Activated T-cell treated with anti-CD3 and anti-CD28 coated beads for 24 hours (primary cell): ENCODE results near the gene PTPN12.
"Not testable (repeated sequence)": the region's sequence is repeated elsewhere in the genome, so short reads cannot be mapped to it uniquely, and the experiment has no call there.

Source experiments
- DNase-seq: peaks from one replicate; pipeline ENCODE4 v3.0.0-alpha.2; 2020; ENCODE audit warnings: low read depth

PTPN12 gene

DNA sequence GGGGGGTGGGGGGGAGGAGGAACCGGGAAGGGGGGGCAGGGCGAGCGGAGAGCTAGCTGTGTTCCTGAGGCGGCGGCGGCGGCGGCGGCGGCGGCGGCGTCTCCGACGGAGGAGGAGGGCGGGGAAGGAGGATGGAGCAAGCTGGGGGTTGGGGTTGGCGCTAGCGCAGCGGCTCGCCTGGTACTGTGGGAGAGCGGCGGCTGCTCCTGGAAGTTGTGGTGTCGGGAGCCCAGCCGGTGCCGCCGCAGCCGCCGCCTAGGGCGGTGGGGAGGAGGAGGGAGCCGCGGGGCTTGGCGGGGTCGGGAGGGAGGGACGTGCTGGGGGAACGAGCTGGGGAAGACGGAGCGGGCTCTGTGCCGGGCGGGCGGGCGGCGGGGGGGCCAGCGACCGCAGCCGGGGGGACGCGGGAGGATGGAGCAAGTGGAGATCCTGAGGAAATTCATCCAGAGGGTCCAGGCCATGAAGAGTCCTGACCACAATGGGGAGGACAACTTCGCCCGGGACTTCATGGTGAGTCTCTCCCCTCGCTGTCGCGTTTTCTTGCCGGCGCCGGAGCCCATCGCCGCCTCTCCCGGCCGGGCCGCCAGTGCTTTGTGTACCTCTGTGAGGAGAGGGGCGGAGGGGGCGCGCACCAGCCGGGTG lies at the start of gene PTPN12:
TSS of gene PTPN12 (plus strand) at position 160 of the 642 bp plus-strand sequence. CDS start at position 412, 252 bp downstream.
- no peak for DNase-seq

DNA sequence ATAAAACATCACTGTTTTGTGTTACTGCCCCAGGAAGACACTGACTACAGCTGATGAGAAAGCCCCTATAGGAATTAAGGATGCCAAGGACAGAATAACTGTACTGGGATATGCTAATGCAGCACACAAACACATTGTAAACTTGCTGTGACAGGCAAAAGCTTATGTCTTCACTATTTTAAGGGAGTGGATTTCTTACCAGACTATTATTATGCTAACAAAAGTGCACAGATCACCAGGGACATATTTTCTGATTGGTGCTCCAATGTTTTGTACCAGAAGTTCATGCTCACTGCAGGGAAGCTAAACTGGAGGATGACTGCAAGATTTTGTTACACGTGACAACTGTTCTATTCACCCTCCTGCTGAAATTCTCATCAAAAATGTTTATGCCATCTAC lies 48.1 kb upstream of the PTPN12 start:
- DNase-seq = no peak

DNA sequence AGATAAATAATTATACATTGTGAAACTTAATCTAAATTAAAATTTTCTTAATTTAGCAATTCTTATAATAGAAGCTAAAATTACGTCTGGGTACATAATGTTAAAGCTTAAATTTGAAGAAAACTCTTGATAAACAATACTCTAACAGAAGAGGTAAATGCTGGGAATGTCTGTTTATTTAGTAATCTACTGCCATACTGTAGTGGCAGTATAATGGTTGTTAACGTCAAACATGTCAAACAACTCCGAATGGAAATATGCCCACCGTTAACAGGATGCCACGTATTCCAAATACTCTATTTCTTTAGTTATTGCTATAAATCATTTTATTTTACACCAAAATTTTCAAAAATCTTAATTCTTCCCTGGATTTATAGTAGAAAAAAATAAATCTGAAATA lies 40.0 kb upstream of the PTPN12 start:
- DNase-seq = no peak

DNA sequence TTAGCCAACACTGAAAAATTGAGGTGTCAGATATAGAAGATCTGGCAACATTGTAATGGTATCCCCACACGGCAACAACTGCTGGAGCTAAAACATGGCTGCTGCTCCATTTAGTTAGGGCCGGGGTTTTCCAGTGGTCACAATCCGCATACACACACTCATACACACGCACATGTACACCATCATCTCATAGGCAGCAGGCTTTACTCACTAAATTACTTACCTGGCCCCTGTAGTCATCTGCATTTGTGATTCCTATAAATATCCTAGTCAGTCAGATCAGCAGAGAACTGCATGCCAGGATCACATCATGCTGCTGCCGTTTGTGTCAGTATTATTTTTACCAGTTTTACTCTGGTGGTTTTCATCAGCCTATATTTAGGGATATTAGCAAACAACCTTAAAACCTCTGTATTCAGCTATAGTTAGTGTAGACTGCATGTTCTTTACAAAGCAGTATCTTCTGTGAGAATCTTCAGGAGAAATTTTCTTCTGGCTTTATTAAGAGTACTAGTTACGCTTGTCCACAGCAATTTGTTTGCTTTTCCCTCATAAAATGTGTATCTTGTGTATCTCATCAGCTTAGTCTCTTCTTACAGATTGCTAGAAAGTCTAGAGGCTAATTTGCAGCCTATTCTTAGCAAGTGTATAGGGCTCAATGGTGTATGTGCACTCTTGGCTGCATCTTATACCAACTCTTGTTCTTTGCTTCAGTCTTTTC lies 38.3 kb upstream of the PTPN12 start:
- no peak for DNase-seq

DNA sequence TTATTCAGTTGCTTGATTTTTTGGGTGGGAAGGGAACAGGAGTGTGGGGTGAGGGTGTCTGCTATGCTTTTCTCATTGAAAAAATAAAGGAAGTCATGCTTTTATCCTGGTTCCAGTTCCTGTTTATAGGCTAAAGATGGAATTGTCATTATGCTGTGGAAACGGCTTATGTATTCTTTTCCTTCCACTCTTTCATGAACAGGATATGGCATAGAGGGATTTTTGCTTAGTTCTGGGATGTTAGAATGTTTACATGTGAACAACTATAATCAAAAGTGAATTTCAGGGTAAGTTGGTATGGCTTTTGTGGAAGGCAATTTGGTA lies 35.9 kb upstream of the PTPN12 start:
- no peak for DNase-seq

DNA sequence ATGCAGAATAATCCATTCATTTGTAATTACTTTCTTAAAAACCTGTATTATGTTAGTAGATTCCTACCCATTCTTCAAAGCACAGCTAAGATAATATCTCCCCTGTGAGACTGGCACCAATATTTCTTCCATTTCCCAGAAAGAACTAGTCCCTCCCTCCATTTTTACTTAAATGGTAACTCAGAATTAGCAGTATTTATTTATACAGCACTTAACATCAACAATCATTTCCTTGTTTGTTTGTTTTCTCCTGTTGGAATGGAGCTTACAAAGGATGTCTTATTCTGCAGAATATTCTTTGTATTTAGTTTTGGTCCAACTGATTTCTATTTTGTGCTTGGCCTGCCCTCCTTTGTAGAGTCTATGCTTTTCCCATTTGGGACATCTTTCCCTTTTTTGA lies 32.1 kb upstream of the PTPN12 start:
- no peak for DNase-seq

DNA sequence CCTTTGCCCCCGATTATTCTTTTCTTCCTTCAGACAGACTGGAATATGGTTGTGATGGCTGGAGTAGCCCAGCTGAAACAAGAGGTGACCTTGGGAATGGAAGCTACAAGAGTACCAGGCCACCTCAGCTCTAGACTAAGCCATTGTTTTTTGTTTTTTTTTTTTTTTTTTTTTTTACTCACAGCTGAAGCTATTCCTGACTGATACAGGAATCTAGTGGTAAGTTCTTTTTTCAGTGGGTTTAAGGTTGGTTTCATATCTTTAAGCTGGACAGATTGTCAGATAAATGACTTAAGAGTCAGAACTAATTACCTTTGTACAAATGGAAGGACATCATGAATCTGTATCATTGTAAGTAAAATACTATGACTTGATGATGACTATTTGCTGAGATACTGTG lies 30.2 kb upstream of the PTPN12 start:
- no peak for DNase-seq

DNA sequence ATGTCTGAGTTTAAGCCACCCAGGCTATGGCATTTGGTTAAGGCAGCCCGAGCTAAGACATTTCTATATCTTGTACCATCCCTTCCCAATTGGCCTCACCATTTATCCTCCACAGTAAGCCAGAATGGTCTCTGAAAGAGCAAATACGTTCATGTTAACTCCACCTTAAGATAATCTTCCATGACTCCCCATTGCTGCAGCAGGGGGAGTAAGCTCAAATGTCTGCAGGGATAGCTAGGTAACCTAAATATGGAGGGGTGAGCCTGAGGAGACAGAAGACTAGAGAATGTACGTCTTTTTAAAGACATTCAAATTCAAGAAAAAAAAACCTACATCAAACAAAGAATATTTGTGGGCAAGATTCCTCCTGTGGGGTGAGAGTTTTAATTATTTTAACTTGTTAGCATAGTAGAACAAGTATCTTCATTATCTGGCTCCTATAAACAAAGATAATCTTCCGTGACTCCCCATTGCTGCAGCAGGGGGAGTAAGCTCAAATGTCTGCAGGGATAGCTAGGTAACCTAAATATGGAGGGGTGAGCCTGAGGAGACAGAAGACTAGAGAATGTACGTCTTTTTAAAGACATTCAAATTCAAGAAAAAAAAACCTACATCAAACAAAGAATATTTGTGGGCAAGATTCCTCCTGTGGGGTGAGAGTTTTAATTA lies 24.0 kb upstream of the PTPN12 start:
- not testable (repeated sequence) for DNase-seq

DNA sequence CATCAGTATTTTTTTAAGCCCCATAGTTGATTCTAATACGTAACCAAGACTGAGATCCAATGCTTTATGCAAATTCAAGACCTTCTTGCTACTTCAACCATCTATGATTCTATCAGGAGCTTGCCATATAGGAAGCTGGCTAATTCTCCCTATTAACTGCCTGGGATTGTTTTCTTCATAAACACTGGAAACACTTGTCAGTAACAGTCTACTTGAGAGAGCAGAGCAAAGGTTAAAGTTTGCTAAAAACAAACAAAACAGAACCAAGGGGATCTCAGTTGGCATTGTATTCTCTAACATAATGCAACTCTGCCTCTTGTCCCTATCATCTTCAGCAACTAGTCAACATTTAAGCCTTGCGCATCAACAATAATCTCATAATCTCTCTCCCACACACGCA lies 21.0 kb upstream of the PTPN12 start:
- DNase-seq = no peak

DNA sequence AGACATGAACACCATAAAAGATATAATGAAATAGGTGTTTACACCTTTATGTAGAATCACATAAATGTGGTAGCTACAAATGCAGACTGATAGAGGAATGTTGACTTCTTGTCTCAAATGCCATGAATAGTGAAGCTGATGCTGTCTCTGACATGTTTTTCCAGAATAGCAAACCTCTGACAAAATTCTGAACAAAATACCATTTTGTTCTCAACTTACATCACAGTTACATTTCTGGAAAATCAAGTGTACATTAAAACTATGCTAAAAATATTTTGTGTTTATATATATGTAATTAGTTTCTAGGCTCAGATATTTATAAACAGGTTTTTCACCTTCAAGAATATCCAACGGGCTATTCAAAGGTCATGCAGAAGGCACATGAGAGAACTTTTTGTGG lies 16.8 kb upstream of the PTPN12 start:
- no peak for DNase-seq

DNA sequence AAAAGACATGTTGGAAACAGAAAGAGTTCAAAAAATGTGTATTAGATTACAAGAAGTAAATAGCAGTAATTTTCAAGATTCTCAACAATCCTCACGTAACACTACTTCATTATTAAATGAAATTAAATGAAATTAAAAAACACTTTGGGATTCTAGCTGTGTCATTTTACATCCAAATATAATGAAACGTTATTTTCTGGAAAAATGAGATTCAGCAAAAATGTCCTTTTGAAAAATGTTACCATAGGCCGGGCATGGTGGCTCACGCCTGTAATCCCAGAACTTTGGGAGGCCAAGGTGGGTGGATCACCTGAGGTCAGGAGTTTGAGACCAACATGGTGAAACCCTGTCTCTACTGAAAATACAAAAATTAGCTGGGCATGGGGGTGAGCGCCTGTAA lies 15.6 kb upstream of the PTPN12 start:
- DNase-seq = not testable (repeated sequence)

DNA sequence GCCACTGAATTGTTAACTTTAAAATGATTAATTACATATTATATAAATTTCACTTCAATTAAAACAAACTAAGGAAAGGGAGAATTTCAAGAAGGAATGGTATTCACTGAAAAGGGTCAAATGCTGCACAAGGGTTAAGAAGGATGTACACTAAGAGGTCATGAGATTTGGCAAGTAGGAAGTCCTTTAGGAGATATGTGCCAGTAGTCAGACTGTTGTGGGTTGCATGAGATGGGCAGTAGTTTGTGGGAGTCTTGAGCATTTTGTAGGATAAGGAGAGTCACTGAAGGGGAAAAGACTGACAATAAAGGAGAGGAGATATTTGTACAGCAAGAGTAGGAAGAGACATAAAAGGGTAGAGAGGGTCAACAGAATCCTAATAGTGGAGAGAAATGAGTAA lies 12.4 kb upstream of the PTPN12 start:
- no peak for DNase-seq

DNA sequence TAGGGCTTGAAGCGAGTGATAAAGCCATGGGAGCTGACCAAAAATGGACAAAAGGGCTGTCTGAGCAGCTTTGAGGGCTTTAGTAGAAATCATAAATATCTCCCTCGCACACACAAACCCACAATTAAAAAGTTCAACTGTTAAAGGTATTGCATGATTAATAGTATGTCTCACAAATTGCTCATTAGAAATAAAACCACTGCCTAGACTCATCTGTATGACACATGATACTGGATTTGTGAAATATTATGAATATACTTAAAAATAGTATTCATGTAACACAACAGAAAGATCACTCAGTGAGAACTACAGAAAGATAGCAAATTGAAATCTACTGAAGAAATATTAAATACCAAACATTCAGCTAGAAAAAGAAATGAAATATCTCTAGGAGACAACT lies 11.9 kb upstream of the PTPN12 start:
- DNase-seq = no peak

DNA sequence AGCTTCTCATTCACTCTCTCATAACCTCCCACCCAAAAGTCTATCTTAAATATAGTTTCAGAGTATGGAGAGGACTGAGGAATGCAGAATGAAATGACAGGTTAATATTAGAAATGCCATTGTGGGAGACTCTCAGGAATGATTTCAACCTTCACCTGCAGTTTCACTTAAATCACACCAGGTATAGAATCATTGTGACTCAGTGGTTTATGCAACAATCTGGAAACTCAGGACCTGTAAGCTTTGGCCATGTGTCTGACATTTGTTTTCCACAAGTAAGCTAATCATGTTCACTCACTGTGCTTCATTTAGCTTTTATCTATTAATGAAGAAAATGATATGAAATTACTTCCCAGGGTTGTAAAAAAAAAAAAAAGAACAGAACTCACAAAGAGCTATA lies 8.7 kb upstream of the PTPN12 start:
- no peak for DNase-seq

DNA sequence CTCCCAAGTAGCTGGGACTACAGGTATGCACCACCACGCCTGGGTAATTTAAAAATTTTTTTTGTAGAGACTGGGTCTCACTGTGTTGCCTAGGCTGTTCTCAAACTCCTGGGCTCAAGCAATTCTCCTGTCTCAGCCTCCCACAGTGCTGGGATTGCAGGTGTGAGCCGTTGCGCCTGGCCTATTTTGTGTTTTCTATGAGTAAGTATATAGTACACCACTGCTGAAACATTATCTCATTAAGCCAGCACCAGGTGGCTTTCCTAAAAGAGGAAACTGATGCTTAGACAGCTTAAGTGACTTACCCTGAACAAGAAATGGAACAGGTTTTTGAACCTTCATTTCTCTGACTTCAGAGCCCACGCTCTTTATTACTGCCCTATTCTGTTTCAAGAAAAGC lies 7.8 kb upstream of the PTPN12 start:
- DNase-seq = no peak

DNA sequence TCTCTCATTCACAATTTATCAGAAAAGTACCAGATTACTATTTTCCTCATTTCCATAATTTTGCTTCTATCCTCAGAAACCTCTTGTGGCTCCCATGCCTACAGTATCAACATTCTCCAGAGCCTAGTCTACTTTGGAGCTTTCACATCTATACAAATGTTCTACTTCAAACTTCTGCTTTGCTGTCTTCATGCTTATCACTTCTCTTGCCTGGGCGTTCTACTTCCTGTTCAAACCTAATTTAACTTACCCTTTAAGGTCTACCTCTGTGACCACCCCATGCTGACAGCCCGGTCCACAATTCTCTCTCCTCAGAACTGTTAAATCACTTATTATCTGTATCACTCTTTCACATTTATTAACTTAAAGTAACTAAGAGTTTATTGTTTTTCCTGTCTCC lies 6.1 kb upstream of the PTPN12 start:
- no peak for DNase-seq

DNA sequence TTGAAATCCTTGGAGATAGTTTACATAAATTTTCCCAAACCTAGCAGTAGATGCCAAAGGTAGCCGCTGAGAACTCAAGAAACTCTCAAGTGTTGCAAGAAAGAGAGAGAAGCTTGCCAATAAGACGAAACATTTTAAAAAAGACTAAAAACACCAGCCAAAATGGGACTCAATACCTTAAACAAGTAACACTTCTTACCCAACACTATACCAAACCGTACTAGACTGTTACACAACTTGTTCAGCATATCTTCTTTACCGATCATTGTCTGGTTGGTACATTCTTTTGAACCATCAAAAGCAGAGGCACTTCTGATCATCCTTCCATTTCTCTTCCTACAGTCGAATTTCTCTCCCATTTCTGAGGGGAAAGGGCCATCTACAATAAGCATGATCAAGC lies 4.8 kb upstream of the PTPN12 start:
- DNase-seq = no peak

DNA sequence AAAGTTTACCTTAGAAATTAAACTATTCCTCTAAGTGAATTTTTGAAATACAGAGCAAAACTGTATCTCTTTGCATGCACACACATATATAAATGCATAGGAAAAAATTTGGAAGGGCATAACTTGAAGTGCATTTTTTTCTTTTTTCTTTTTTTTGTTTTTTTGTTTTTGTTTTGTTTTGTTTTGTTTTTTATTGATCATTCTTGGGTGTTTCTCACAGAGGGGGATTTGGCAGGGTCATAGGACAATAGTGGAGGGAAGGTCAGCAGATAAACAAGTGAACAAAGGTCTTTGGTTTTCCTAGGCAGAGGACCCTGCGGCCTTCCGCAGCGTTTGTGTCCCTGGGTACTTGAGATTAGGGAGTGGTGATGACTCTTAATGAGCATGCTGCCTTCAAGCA lies 4.4 kb upstream of the PTPN12 start:
- DNase-seq = not testable (repeated sequence)

DNA sequence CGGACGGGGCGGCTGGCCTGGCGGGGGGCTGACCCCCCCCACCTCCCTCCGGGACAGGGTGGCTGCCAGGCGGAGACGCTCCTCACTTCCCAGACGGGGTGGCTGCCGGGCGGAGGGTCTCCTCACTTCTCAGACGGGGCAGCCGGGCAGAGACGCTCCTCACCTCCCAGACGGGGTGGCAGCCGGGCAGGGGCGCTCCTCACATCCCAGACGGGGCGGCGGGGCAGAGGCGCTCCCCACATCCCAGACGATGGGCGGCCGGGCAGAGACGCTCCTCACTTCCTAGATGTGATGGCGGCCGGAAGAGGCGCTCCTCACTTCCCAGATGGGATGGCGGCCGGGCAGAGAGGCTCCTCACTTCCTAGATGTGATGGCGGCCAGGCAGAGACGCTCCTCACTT lies 3.0 kb upstream of the PTPN12 start:
- not testable (repeated sequence) for DNase-seq

DNA sequence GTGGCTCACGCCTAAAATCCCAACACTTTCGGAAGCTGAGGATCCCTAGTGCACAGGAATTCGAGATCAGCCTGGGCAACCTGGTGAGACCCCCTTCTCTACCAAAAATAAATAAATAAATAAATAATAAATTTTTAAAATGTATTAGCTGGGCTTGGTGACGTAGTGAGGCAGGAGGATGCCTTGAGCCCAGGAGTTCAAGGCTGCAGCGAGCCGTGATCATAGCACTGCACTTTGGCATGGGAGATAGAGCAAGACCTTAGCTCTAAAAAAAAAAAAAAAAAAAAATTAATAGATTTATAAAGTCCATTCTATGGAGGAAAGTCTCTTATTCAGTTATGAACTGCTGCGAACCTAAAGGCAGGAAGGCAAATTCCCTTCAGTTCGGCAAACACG lies 1.1 kb upstream of the PTPN12 start:
- DNase-seq = no peak

DNA sequence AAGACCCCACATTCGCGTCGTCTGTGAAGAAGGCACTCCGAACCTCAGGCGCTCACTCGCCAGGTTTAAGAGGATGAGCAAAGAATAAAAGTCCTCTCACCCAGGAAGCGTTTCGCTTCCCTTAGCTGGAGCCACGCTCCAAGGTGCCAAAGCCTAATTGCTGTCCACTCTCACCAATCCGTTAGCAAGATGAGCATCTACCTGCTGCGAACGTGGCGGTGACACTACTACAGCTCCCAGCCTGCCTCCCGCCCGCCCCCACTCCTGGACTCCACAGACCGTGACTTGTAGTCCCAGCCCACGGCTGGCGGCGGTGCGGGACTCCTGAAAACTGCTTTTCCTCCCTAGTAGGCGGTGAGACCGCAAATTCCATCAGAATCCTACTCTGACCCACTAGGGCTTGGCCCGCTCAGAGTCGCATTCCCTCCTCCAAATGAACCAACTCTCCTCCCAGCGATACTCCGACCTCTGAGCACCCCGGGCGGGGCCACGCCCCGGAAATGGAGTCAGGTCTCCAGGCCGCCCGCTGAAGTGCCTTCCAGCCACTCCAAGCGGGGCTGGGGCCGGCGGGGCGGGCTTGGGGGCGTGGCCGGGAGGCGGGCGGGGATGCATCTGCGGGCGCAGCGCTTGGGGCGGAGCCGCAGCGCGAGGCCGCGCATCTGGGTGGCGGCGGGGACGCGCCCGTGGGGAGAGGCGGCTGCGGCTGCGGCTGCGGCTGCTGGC lies 521 bp upstream of the PTPN12 start:
- peak; percentile 97 for DNase-seq

DNA sequence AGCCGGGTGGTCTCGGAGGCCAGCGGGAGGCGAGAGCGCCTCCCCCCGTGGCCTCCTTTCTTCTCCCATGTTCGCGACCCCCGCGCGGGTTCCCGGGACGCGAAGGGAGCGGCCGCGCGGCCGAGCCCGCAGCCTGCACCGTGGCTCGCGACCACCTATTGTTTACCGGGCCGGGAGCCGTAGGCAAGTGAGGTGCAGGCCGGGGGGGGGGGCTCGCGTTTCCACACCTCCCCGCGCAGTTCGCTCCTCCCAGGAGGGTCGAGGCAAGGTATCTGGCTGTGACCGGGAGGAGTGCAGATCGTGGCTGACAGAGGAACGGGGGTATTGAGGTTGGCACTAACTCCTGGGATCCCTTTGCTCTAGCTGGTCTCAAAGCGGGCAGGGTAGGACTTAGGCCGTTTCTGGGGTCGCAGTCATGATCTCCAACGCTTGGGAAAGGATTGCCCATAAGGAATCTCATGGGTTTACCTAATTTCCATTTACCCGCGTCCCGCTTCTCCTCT lies 734 bp downstream of the PTPN12 start:
- DNase-seq = peak; percentile 8
